Adipocyte (in vitro differentiated cells): Measurements from ENCODE around the gene MED15.

Experiments used
- DNase-seq: peaks from one replicate; pipeline ENCODE4 v3.0.0-alpha.2; 2015; ENCODE audit warnings: low read depth
- H3K27me3 ChIP-seq: replicated peaks from 2 replicates; pipeline ENCODE4 v1.7.0; 2013; ENCODE audit warnings: mild to moderate bottlenecking, low read length, moderate library complexity; ENCODE audit not compliant: control insufficient read depth, insufficient read depth
- H3K36me3 ChIP-seq: 2 replicates; pipeline ENCODE4 v1.7.0; 2013; ENCODE audit warnings: low read length, mild to moderate bottlenecking, moderate library complexity; ENCODE audit not compliant: control insufficient read depth, insufficient read depth, severe bottlenecking
- H3K4me1 ChIP-seq: 2 replicates; pipeline ENCODE4 v1.7.0; 2013; ENCODE audit warnings: mild to moderate bottlenecking, low read length, moderate library complexity; ENCODE audit not compliant: control insufficient read depth, insufficient read depth
- H3K4me3 ChIP-seq: 2 replicates; pipeline ENCODE4 v1.7.0; 2013; ENCODE audit warnings: mild to moderate bottlenecking, low read length, moderate library complexity
- H3K9ac ChIP-seq: 2 replicates; pipeline ENCODE4 v1.7.0; 2013; ENCODE audit warnings: mild to moderate bottlenecking, low read length, moderate library complexity
- H3K9me3 ChIP-seq: 2 replicates; pipeline ENCODE4 v1.7.0; 2013; ENCODE audit warnings: mild to moderate bottlenecking, low read length, moderate library complexity; ENCODE audit not compliant: control insufficient read depth

MED15 gene

DNA sequence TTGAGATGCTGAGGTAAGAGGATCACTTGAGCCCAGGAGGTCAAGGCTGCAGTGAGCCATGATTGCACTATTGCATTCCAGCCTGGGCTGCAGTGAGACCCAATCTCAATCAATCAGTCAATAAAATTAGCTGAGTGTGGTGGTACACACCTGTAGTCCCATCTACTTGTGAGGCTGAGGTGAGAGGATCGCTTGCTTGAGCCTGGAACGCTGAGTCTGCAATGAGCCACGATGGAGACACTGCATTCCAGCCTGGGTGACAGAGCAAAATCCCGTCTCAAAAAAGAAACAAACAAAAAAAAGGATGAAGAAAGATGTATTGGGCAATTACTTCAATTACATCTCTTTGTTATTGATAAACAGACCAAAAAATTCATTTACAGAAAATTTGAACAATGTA lies 54.5 kb downstream of the MED15 start:
- Histone ChIP-seq H3K9me3 (peaks cover 4% of the 10 kb centered on the region), H3K4me3 (no peak overlapping the region), H3K4me1 (peaks cover 30% of the 10 kb centered on the region), H3K36me3 (peaks cover 71% of the 10 kb centered on the region), H3K27me3 (no peaks in the 10 kb centered on the region), H3K9ac (no peak overlapping the region)
- DNase-seq: no peak

DNA sequence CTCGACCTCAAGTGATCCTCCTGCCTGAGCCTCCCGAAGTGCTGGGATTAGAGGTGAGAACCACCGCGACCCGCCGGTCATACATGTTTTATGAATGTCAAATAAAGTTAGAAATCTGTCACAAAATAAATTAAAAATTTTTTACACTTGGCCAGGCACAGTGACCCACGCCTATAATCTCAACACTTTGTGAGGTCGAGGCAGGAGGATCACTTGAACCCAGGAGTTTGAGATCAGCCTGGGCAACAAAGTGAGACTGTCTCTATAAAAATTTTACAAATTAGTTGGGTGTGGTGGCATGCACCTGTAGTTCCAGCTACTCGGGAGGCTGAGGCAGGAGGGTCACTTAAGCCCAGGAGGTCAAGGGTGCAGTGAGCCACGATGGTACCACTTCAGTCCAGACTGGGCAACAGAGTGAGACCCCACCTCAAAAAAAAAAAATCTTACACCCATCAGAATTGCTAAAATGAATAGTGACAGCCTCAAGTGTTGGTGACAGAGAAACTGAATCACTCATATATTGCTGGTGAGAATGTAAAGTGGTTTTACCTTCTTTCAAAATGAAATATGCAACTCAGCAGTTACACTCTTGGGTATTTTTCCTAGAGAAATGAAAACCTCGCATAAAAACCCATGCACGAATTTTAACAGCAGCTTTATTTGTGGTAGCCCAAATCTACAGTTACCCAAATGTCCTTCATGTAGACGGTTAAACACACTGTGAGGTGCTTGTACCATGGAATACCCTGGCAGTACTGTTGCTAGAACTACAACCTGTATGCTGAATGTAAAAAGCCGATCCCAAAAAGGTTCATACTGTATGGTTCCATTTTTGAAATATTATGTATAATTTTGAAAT lies 55.4 kb downstream of the MED15 start:
- H3K4me1 ChIP-seq: peaks cover 36% of the 10 kb centered on the region
- H3K9ac ChIP-seq: no peak overlapping the region
- no peaks in the 10 kb centered on the region for H3K27me3 ChIP-seq
- H3K9me3 ChIP-seq: peaks cover 4% of the 10 kb centered on the region
- no peak for DNase-seq
- peaks cover 69% of the 10 kb centered on the region for H3K36me3 ChIP-seq
- no peak overlapping the region for H3K4me3 ChIP-seq

DNA sequence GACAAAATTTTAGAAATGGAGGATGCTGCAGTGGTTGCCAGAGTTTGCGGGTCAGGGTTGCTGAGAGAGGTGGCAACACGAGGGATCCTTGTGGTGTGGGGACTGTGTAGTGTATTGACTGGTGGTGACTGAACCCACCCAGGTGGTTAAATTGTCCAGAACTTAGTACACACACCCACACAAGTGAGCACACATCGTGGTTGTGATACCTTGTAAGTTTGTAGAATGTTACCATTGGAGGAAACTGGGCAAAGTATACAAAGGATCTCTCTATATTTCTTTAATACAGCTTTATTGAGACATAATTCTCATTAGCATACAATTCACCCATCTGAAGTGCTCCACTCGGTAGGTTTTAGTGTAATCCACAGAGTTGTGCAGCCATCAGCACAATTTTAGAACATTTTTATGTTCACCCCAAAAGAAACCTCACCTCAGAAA lies 56.1 kb downstream of the MED15 start:
- peaks cover 4% of the 10 kb centered on the region for H3K9me3 ChIP-seq
- no peak for DNase-seq
- H3K4me3 ChIP-seq: no peak overlapping the region
- H3K27me3 ChIP-seq: no peaks in the 10 kb centered on the region
- no peak overlapping the region for H3K9ac ChIP-seq
- H3K4me1 ChIP-seq: peaks cover 42% of the 10 kb centered on the region
- H3K36me3 ChIP-seq: peaks cover 69% of the 10 kb centered on the region

DNA sequence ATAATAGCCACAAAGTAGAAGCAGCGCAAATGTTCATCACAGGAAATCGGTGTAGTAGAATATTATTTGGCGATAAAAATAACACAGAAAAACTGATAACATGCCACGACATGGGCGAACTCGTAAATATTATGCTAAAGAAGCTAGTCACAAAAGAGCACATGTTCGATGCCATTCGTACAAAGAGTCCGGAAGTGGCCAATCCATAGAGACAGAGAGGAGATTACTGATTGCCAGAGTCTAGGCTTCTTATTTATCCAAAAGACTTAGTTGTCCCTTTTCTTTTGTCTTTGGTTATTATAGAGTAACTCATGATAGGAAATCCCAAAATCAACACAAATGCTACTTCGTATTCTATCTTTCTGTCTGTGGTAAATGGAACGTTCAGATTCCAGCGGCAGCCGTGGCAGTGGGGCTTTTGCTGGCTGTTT lies 56.5 kb downstream of the MED15 start:
- Histone ChIP-seq H3K4me3 (no peak overlapping the region), H3K27me3 (no peaks in the 10 kb centered on the region), H3K9me3 (peaks cover 4% of the 10 kb centered on the region), H3K36me3 (peaks cover 67% of the 10 kb centered on the region), H3K4me1 (peaks cover 47% of the 10 kb centered on the region), H3K9ac (peak overlapping the region; percentile 24)
- no peak for DNase-seq

GRCh38 chr22:20565079-20565734 lies 57.8 kb downstream of the MED15 start:
- Histone ChIP-seq H3K27me3 (no peaks in the 10 kb centered on the region), H3K36me3 (peaks cover 60% of the 10 kb centered on the region), H3K9ac (peak overlapping the region; percentile 27), H3K9me3 (no peaks in the 10 kb centered on the region), H3K4me1 (peaks cover 57% of the 10 kb centered on the region), H3K4me3 (no peak overlapping the region)
- no peak for DNase-seq

GRCh38 chr22:20565761-20566160 lies 58.4 kb downstream of the MED15 start:
- peak overlapping the region; percentile 27 for H3K9ac ChIP-seq
- no peaks in the 10 kb centered on the region for H3K27me3 ChIP-seq
- DNase-seq: no peak
- no peak overlapping the region for H3K4me3 ChIP-seq
- H3K4me1 ChIP-seq: peaks cover 60% of the 10 kb centered on the region
- peaks cover 55% of the 10 kb centered on the region for H3K36me3 ChIP-seq
- no peaks in the 10 kb centered on the region for H3K9me3 ChIP-seq

- Histone ChIP-seq H3K9me3 (no peaks in the 10 kb centered on the region), H3K9ac (peak overlapping the region; percentile 78), H3K4me1 (peaks cover 68% of the 10 kb centered on the region), H3K4me3 (peak overlapping the region; percentile 54), H3K27me3 (no peaks in the 10 kb centered on the region), H3K36me3 (peaks cover 60% of the 10 kb centered on the region)
- DNase-seq: peak; percentile 93
Observed at GRCh38 chr22:20566420-20567260, 59.2 kb downstream of the MED15 start.

DNA sequence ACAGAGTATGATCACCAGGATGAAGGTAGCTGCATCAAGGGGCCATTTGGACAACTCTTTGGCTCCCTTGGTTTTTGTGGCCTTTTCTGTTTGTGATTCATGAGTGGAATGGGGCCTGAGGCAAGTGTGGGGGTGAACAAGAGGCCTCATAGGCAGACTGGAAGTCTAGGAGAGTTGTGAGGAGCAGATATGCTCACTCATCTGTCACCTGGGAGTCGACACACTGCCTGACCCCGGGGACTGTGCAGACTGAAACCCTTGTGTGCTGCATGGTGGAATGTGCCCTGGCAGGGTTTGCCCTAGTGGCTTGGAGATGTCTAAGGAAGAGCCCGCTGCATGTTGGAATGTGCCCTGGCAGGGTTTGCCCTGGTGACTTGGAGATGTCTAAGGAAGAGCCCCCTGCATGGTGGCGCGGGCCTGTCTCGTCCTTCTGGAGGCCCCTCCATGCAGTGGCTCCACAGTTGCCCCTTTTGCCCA lies 60.0 kb downstream of the MED15 start:
- peaks cover 69% of the 10 kb centered on the region for H3K4me1 ChIP-seq
- peak overlapping the region; percentile 78 for H3K9ac ChIP-seq
- H3K27me3 ChIP-seq: no peaks in the 10 kb centered on the region
- peaks cover 64% of the 10 kb centered on the region for H3K36me3 ChIP-seq
- DNase-seq: peak; percentile 75
- H3K9me3 ChIP-seq: no peaks in the 10 kb centered on the region
- H3K4me3 ChIP-seq: peak overlapping the region; percentile 47

GRCh38 chr22:20567993-20568417 lies 60.6 kb downstream of the MED15 start:
- DNase-seq: peak; percentile 61
- Histone ChIP-seq H3K36me3 (peaks cover 66% of the 10 kb centered on the region), H3K27me3 (no peaks in the 10 kb centered on the region), H3K4me1 (peaks cover 69% of the 10 kb centered on the region), H3K9me3 (no peaks in the 10 kb centered on the region), H3K4me3 (peak overlapping the region; percentile 47), H3K9ac (peak overlapping the region; percentile 78)

- peaks cover 66% of the 10 kb centered on the region for H3K36me3 ChIP-seq
- peak overlapping the region; percentile 78 for H3K9ac ChIP-seq
- H3K4me1 ChIP-seq: peaks cover 69% of the 10 kb centered on the region
- H3K4me3 ChIP-seq: peak overlapping the region; percentile 19
- no peak for DNase-seq
- H3K9me3 ChIP-seq: no peaks in the 10 kb centered on the region
- H3K27me3 ChIP-seq: no peaks in the 10 kb centered on the region
Observed at GRCh38 chr22:20568502-20569058, 61.2 kb downstream of the MED15 start.
